ENCODE data around the gene CEP76. TPM values are rescaled to one million over a fixed set of nuclear protein-coding genes. Genes with fewer than 3 reads are reported as not detected.

Gene CEP76, protein sequence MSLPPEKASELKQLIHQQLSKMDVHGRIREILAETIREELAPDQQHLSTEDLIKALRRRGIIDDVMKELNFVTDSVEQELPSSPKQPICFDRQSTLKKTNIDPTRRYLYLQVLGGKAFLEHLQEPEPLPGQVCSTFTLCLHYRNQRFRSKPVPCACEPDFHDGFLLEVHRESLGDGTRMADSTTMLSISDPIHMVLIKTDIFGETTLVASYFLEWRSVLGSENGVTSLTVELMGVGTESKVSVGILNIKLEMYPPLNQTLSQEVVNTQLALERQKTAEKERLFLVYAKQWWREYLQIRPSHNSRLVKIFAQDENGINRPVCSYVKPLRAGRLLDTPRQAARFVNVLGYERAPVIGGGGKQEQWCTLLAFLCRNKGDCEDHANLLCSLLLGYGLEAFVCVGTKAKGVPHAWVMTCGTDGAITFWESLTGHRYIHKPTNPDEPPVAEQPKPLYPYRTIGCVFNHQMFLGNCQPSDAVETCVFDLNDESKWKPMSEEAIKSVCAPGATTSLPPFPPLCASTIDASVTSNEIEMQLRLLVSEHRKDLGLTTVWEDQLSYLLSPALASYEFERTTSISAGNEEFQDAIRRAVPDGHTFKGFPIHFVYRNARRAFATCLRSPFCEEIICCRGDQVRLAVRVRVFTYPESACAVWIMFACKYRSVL
- 10 to 100 TPM; 14.4 to 15.0 TPM for total RNA-seq

DNA sequence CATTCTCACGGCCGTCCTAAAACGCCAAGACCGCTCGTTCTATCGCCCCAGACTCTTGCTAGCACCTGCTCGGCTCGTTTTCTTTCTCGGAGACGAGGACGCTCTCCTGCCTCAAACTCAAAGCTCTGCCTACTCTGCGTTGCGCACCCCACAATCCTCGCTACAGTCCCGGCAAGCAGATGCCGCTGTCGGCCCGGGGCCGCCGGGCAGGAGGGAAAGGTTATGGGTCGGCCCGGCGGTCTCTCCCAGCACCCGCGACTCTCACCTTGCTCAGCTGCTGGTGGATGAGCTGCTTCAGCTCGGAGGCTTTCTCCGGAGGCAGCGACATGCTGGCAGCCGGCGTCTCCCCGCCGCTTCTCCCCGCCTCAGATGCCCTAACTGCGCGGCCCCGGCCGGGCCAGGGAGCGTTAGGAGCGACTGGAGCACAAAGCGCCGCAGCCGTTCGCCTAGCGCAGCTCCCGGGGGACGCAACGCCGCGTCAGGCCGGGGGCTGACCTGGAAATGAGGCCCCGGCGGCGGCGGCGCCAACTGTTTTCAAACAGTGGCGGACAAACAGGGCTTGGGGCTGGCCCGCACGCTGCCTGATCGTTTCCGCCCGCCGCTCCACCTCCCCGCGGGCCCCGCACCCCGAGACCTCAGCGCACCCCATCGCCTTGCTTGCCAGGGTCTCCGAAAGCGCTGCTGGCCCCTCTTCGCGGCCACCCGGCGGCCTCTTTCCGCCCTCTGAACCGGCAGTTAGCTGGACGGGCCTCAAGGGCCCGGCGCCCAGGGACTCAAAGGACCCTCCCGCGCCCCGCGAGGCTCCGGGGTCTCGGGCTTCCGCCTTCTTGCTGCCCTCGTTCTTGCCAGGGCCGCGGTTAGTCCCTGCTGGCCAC is at the start of gene CEP76, which contains the start of gene PSMG2:
Gene CEP76, minus strand, starts transcription at position 503 of the 875 bp plus-strand sequence. Its CDS starts 175 bp downstream, at position 328.
Gene PSMG2, plus strand, starts transcription at position 822 of the 875 bp plus-strand sequence. CDS start 66 bp downstream, outside the sequence.
- peak within 1 kb of the TSS; percentile 98 for H3K27ac Mint-ChIP-seq
- intact Hi-C loops (cut with micrococcal nuclease) = loop anchor here (1.0 to 5.0 kb wide), 6 partner anchors 182 to 1025 kb away; partner anchors contain the start of genes AFG3L2, CEP192, FAM210A and IMPA2
- ChIA-PET CTCF (interaction anchor here (1.2 to 2.5 kb wide), 6 partner anchors 22 to 325 kb away, joined by 3 to 8 read pairs (median 5); partner anchors contain the start of gene AFG3L2), POLR2A (interaction anchor here (0.5 to 3.3 kb wide), 11 partner anchors 8 to 326 kb away, joined by 3 to 22 read pairs (median 3); partner anchors contain the start of genes AFG3L2, CEP192 and PTPN2)
- peaks cover 22% of the 10 kb centered on the region for H3K36me3 Mint-ChIP-seq
- no peaks in the 10 kb centered on the region for H3K27me3 Mint-ChIP-seq
- peak within 1 kb of the TSS; percentile 96 for H3K4me3 Mint-ChIP-seq
- peak; percentile 88 for DNase-seq
- peaks cover 35% of the 10 kb centered on the region for H3K4me1 Mint-ChIP-seq (ENCODE audit: low read depth)
- no peaks in the 10 kb centered on the region for H3K9me3 Mint-ChIP-seq

DNA sequence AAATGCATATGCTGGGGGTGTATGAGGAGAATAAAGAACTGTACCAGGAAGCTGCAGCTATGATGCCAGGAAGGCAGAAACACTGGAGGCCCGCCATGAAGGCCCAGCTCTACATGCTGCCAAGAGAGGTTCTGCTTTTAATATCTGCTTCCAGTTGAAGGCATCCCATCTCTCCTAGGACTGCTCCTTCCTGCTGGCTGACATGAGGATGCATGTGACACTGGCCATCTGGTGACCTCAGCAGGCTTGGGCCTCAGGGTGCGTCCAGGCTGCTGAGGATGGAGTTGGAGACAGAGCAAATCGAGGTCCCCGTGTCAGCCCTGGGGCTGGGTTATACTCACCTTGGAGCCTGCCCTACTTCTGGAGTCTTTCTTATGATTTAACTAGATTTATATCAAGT is 49.4 kb upstream of the CEP76 start:
- Mint-ChIP-seq H3K9me3 (no peaks in the 10 kb centered on the region), H3K27me3 (no peaks in the 10 kb centered on the region), H3K4me3 (no peak overlapping the region), H3K27ac (no peak overlapping the region), H3K36me3 (no peaks in the 10 kb centered on the region), H3K4me1 (ENCODE audit: low read depth) (peaks cover 11% of the 10 kb centered on the region)
- intact Hi-C loops (cut with micrococcal nuclease) = no loop called here
- DNase-seq = no peak
- POLR2A ChIA-PET = no interaction called here
- CTCF ChIA-PET = no interaction called here

DNA sequence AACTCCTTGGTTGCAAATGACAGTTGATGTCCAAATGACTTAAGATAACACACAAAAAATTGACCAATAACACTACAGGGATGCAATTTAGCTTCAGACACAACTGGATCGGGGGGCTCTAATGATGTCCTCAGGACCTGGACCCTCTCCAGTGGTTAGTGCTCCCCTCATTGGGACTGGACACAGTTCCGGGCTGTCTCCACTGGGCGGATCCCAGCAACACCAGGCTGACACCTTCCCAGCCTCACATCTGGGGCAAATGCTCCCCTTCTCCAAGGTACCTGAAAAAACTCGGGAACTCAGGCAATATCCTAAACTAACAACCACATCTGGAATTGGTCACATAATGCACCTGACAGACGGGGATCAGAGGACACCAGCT is 49.0 kb upstream of the CEP76 start:
- Mint-ChIP-seq H3K27me3 (no peaks in the 10 kb centered on the region), H3K36me3 (no peaks in the 10 kb centered on the region), H3K9me3 (no peaks in the 10 kb centered on the region), H3K27ac (no peak overlapping the region), H3K4me1 (ENCODE audit: low read depth) (peaks cover 11% of the 10 kb centered on the region), H3K4me3 (no peak overlapping the region)
- DNase-seq = no peak
- ChIA-PET POLR2A (no interaction called here), CTCF (no interaction called here)
- intact Hi-C loops (cut with micrococcal nuclease) = no loop called here

DNA sequence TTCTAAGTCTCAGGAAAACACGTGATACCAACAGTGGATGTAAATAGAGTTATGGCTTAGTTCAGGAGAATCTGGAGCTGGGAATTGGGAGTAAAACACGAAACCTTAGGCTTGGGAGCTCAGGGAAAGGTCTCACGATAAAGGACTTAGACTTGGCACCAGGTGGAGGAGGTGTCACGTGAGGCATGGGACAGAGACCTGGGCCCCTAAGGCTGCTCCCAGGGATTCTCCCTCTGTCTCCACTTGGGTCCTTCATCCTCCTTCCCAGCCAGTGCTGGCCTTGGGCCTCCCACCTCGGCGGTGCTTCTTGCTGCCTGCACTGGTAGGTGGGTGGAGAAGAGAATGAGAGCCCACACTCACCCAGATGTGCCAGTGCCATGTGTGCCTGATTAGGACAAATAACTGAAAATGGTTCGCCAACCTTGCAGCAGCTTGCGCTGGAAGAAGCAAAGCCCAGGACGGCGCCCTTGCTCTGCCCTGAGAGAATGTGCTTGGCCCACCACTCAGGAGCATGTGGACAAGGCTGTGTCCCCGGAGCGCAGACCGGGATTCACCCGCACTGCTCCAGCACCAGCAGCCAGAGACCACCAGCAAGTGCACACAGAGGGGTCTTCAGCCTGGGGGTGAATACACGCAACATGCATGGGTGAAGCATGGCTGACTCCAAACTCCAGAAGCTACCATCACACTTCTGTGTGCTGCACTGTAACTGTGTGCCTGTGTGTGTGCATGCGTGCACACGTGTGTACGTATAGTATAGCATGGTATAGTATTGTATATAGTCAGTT is 48.4 kb upstream of the CEP76 start:
- intact Hi-C loops (cut with micrococcal nuclease) = no loop called here
- no peak for DNase-seq
- Mint-ChIP-seq H3K4me3 (no peak overlapping the region), H3K36me3 (no peaks in the 10 kb centered on the region), H3K4me1 (ENCODE audit: low read depth) (peaks cover 11% of the 10 kb centered on the region), H3K27ac (no peak overlapping the region), H3K27me3 (no peaks in the 10 kb centered on the region), H3K9me3 (no peaks in the 10 kb centered on the region)
- ChIA-PET POLR2A (no interaction called here), CTCF (no interaction called here)

DNA sequence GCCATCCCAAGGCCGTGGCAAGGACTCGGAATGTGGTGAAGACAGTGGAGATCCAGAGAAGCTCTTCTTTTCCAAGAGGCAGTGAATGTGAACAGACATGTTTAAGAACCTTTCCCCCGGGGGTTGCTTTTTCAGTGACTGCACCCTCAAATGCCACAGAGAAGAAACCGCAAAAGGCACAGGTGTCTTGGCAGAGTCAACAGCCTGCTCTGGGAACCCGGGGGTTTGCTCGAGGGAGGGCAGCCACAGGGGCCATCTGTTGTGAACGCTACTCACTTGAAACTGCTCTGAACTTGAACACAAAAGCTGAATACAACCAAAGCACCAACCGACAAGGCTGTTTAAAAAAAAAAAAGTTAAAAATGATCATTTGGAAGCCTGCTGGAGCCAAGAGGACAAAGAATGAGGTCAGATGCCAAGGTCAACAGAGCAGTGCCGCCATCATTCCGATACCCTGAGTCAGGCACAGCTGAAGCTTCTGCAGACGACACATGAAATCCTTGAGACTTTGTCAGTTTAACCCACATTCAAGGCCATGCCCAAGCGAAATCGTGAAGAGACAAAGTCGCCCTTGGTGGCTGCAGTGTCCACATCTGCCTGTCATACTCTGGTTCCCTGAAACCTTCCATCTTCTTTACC is 47.7 kb upstream of the CEP76 start:
- H3K4me3 Mint-ChIP-seq = no peak overlapping the region
- ChIA-PET CTCF (interaction anchor here (0.9 to 1.2 kb wide), 2 partner anchors 11 to 184 kb away, joined by 5 to 6 read pairs; no protein-coding TSS in a partner anchor), POLR2A (no interaction called here)
- H3K36me3 Mint-ChIP-seq = no peaks in the 10 kb centered on the region
- no peaks in the 10 kb centered on the region for H3K9me3 Mint-ChIP-seq
- H3K27ac Mint-ChIP-seq = no peak overlapping the region
- peak; percentile 44 for DNase-seq
- intact Hi-C loops (cut with micrococcal nuclease) = no loop called here
- H3K27me3 Mint-ChIP-seq = no peaks in the 10 kb centered on the region
- peaks cover 11% of the 10 kb centered on the region for H3K4me1 Mint-ChIP-seq (ENCODE audit: low read depth)

DNA sequence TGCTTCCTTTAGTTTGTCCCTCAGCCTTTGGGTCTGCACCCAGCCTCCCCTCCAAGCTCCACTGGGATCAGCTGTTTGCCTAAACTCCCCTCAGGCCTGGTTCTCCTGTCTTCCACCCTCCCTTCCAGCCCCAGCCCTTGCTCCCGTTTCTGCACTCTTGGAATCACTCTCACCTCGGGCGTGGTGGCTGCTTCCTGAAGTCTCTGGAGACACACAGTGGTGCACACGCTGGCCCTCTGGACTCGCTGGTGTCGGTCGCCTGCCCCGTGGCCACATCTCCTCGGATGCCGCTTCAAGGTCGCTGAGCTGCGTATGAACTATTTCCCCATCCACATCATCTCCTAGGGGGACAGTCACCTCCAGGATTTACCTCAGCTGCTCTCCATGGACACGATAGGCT is 46.6 kb upstream of the CEP76 start:
- Mint-ChIP-seq H3K27ac (no peak overlapping the region), H3K4me1 (ENCODE audit: low read depth) (peaks cover 11% of the 10 kb centered on the region), H3K36me3 (no peaks in the 10 kb centered on the region), H3K9me3 (no peaks in the 10 kb centered on the region), H3K4me3 (no peak overlapping the region), H3K27me3 (no peaks in the 10 kb centered on the region)
- intact Hi-C loops (cut with micrococcal nuclease) = no loop called here
- ChIA-PET POLR2A (no interaction called here), CTCF (interaction anchor here (0.9 to 2.0 kb wide), 3 partner anchors 12 to 185 kb away, joined by 3 to 7 read pairs (median 5); no protein-coding TSS in a partner anchor)
- no peak for DNase-seq

DNA sequence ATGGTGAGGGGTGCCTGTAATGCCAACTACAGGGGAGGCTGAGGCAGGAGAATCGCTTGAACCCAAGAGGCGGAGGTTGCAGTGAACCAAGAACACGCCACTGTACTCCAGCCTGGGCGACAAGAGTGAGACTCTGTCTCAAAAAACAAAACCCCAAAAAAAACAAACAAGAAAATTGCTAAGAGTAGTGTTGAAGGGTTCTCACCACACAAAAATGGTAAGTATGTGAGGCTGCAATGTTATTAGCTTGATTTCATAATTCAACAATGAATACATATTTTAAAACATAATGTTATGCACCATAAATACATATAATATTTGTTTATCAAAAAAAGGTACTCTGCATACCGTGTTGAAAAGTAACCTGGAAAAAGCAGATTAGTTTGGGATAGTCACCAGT is 46.1 kb upstream of the CEP76 start:
- H3K4me3 Mint-ChIP-seq = no peak overlapping the region
- ChIA-PET CTCF (interaction anchor here (0.9 to 2.0 kb wide), 2 partner anchors 145 to 186 kb away, joined by 3 to 7 read pairs; no protein-coding TSS in a partner anchor), POLR2A (interaction anchor here (0.6 kb wide), 1 partner anchor 229 kb away, joined by 3 read pairs; no protein-coding TSS in a partner anchor)
- peaks cover 11% of the 10 kb centered on the region for H3K4me1 Mint-ChIP-seq (ENCODE audit: low read depth)
- DNase-seq = no peak
- H3K27ac Mint-ChIP-seq = no peak overlapping the region
- no peaks in the 10 kb centered on the region for H3K9me3 Mint-ChIP-seq
- no peaks in the 10 kb centered on the region for H3K27me3 Mint-ChIP-seq
- no peaks in the 10 kb centered on the region for H3K36me3 Mint-ChIP-seq
- intact Hi-C loops (cut with micrococcal nuclease) = no loop called here

DNA sequence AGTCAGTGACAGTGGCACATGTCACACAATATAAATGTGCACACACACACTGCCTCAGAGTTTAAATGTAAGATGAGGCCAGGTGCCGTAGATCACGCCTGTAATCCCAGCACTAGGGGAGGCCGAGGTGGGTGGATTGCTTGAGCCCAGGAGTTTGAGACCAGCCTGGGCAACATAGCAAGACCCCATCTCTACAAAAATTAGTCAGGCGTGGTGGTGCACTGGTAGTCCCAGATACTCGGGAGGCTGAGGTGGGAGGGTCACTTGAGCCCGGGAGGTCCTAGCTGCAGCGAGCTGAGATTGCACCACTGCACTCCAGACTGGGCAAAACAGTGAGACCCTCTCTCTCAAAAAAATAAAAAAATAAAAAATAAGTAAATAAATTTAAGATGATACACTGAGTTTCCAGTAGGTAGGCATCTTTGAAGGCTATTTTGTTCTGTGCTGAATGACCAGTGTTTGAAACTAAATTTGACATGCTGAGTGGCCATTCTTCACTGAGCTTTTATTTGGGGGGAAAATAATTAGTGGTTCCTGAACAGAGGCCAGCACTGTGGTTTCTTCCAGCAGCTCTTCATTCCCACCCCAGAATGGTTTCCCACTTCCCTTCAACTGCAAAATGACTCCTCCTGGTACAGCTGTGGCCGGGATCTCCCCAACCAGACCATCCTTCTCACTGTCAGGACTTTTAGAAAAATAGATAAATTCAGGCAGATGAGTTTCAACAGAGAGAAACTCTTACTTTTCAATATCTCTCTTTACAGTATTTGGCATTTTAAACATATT is 45.2 kb upstream of the CEP76 start:
- Mint-ChIP-seq H3K36me3 (no peaks in the 10 kb centered on the region), H3K27me3 (no peaks in the 10 kb centered on the region), H3K4me3 (no peak overlapping the region), H3K27ac (no peak overlapping the region), H3K4me1 (ENCODE audit: low read depth) (peaks cover 11% of the 10 kb centered on the region), H3K9me3 (no peaks in the 10 kb centered on the region)
- intact Hi-C loops (cut with micrococcal nuclease) = no loop called here
- no peak for DNase-seq
- ChIA-PET POLR2A (no interaction called here), CTCF (interaction anchor here (0.9 to 2.0 kb wide), 4 partner anchors 27 to 262 kb away, joined by 3 to 7 read pairs (median 4); no protein-coding TSS in a partner anchor)

DNA sequence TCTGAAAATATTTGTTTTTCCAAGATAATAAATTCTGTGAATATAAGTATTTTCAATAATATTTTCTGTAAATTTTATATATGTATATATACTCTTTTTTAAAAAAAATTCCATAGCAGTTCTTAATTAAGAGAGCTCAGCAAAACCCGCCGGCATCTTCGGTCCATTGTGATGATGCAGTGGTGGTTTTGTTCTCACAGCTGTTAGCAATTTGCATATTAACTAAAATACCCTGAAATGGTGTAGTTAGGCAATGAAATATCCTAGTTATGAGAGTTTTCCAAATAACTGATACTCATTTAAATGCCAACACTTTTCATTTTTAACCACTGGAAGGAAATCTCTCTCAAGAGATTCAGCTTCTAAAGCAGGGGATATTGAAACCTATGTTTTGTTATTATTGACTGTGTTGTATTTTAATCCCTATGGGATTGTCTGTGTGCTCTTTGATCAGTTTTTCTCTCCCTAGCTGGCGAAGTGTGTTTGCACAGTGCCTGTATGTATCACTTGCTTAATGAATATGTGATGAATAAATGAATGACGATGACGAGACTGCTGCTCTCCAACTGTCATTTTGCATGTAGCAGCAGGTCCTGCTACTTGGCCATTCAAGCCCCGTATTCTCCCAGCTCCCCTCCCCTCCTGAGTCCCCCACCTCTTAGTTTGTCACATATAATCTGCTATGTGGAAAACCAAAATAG is 42.7 kb upstream of the CEP76 start:
- H3K27me3 Mint-ChIP-seq = no peaks in the 10 kb centered on the region
- DNase-seq = no peak
- no peaks in the 10 kb centered on the region for H3K36me3 Mint-ChIP-seq
- no peak overlapping the region for H3K4me3 Mint-ChIP-seq
- H3K27ac Mint-ChIP-seq = no peak overlapping the region
- H3K4me1 Mint-ChIP-seq (ENCODE audit: low read depth) = peaks cover 10% of the 10 kb centered on the region
- ChIA-PET POLR2A (no interaction called here), CTCF (interaction anchor here (0.6 to 4.5 kb wide), 9 partner anchors 18 to 415 kb away, joined by 3 to 51 read pairs (median 6); partner anchors contain the start of gene PTPN2)
- intact Hi-C loops (cut with micrococcal nuclease) = no loop called here
- no peaks in the 10 kb centered on the region for H3K9me3 Mint-ChIP-seq

DNA sequence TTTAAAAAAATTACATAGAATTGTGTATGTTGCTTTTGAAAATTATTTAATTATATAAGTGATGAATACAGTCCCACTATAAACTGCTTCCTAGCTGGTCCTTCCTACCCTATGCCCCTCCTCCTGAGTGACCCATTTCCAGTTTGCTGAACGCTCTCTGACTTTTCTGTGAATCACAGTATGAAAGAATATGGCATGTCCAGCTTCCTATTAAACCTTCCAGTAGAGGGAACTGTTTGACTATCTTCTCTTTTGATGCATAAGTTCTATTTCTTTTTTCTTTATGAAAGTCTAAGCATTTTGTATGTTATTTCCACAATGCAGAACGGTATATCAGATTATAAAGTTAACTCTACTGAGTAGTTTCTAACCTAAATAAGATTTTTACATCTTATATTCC is 41.6 kb upstream of the CEP76 start:
- H3K36me3 Mint-ChIP-seq = no peaks in the 10 kb centered on the region
- no peak for DNase-seq
- no peak overlapping the region for H3K4me3 Mint-ChIP-seq
- H3K27ac Mint-ChIP-seq = no peak overlapping the region
- ChIA-PET POLR2A (interaction anchor here (1.0 kb wide), 1 partner anchor 139 kb away, joined by 4 read pairs; no protein-coding TSS in a partner anchor), CTCF (interaction anchor here (0.6 to 4.5 kb wide), 12 partner anchors 17 to 381 kb away, joined by 3 to 51 read pairs (median 4); partner anchors contain the start of gene PTPN2)
- no peaks in the 10 kb centered on the region for H3K9me3 Mint-ChIP-seq
- H3K4me1 Mint-ChIP-seq (ENCODE audit: low read depth) = peaks cover 4% of the 10 kb centered on the region
- intact Hi-C loops (cut with micrococcal nuclease) = loop anchor here (1.0 kb wide), 2 partner anchors 149 to 190 kb away; no protein-coding TSS in a partner anchor
- no peaks in the 10 kb centered on the region for H3K27me3 Mint-ChIP-seq
